HEK293 (cell line): ENCODE measurements around the gene SLC25A45.

Source experiments
- CTCF ChIA-PET: fragments of 350-600 bp; formaldehyde crosslinking; extraction: SDS; loops from one replicate; lab custom pipeline; 2021; ENCODE audit warnings: antibody characterized with exemption; lab: Yijun Ruan, JAX
- POLR2A ChIA-PET: fragments of 300-600 bp; formaldehyde crosslinking; extraction: SDS; loops from one replicate; lab custom pipeline; 2020; ENCODE audit warnings: antibody characterized with exemption, inconsistent platforms; lab: Yijun Ruan, JAX
- H3K27ac ChIP-seq: fragments of 200-500 bp; sonication (Bioruptor generic); 2 replicates; pipeline ENCODE4 v1.5.1; 2014; ENCODE audit warnings: low read depth, low read length, control low read depth, inconsistent platforms; ENCODE audit errors: extremely low read depth
- H3K36me3 ChIP-seq, 2 experiments: fragments of 200-500 bp in 1 of 2; sonication (Bioruptor generic) in 1 of 2; 1 replicate in 1 of 2; 2 replicates in 1 of 2; pipeline ENCODE4 v1.5.1; 2014 to 2017; ENCODE audit warnings: inconsistent platforms in 2 of 2, low read length in 2 of 2; ENCODE audit not compliant: control insufficient read depth in 2 of 2, insufficient read depth in 1 of 2
- H3K4me1 ChIP-seq: fragments of 200-500 bp; sonication (Bioruptor generic); 2 replicates; pipeline ENCODE4 v1.5.1; 2014; ENCODE audit warnings: mild to moderate bottlenecking, low read length, inconsistent platforms; ENCODE audit not compliant: control insufficient read depth, insufficient read depth
- H3K4me3 ChIP-seq: 2 replicates; pipeline ENCODE4 v1.5.1; 2011; ENCODE audit warnings: low read depth, mild to moderate bottlenecking, control low read depth, low read length, moderate library complexity
- H3K9me3 ChIP-seq: fragments of 200-500 bp; sonication (Bioruptor generic); 2 replicates; pipeline ENCODE4 v1.5.1; 2014; ENCODE audit warnings: low read depth, low read length, inconsistent platforms; ENCODE audit not compliant: control insufficient read depth, insufficient read depth
- HIC1 ChIP-seq: fragments of 450-650 bp; formaldehyde crosslinking; IDR thresholded peaks from 2 replicates; pipeline ENCODE4 v1.5.1; 2016; ENCODE audit warnings: missing biosample characterization, missing genetic modification characterization
- KLF1 ChIP-seq: fragments of 450-650 bp; formaldehyde crosslinking; IDR thresholded peaks from 2 replicates; pipeline ENCODE4 v1.5.1; 2016; ENCODE audit warnings: missing biosample characterization, missing genetic modification characterization
- KLF9 ChIP-seq: fragments of 450-650 bp; formaldehyde crosslinking; IDR thresholded peaks from 2 replicates; pipeline ENCODE4 v1.5.1; 2016; ENCODE audit warnings: missing biosample characterization, missing genetic modification characterization, low read depth
- PRDM1 ChIP-seq: fragments of 450-650 bp; formaldehyde crosslinking; IDR thresholded peaks from 2 replicates; pipeline ENCODE4; 2016; ENCODE audit warnings: missing biosample characterization, missing genetic modification characterization
- SALL2 ChIP-seq: fragments of 450-650 bp; formaldehyde crosslinking; IDR thresholded peaks from 2 replicates; pipeline ENCODE4 v1.5.0; 2017; ENCODE audit warnings: missing biosample characterization, mild to moderate bottlenecking, missing genetic modification characterization, borderline replicate concordance
- SP7 ChIP-seq: fragments of 450-650 bp; formaldehyde crosslinking; IDR thresholded peaks from 2 replicates; pipeline ENCODE4 v1.5.1; 2016; ENCODE audit warnings: missing biosample characterization, missing genetic modification characterization
- ZBTB48 ChIP-seq: fragments of 450-650 bp; formaldehyde crosslinking; IDR thresholded peaks from 2 replicates; pipeline ENCODE4 v1.5.1; 2016; ENCODE audit warnings: missing biosample characterization, missing genetic modification characterization
- ZBTB7A ChIP-seq: fragments of 450-650 bp; formaldehyde crosslinking; IDR thresholded peaks from 2 replicates; pipeline ENCODE4 v1.5.1; 2016; ENCODE audit warnings: low read depth, missing biosample characterization, missing genetic modification characterization
- ZEB2 ChIP-seq: fragments of 450-650 bp; formaldehyde crosslinking; IDR thresholded peaks from 2 replicates; pipeline ENCODE4 v1.5.1; 2016; ENCODE audit warnings: missing biosample characterization, missing genetic modification characterization
- ZFHX2 ChIP-seq: fragments of 450-650 bp; formaldehyde crosslinking; conservative IDR thresholded peaks from 2 replicates; pipeline ENCODE4 v1.5.1; 2016; ENCODE audit warnings: missing biosample characterization, missing genetic modification characterization
- ZFP37 ChIP-seq: fragments of 450-650 bp; formaldehyde crosslinking; IDR thresholded peaks from 2 replicates; pipeline ENCODE4 v1.5.1; 2016; ENCODE audit warnings: missing biosample characterization, missing genetic modification characterization
- ZFP41 ChIP-seq: fragments of 450-650 bp; formaldehyde crosslinking; IDR thresholded peaks from 2 replicates; pipeline ENCODE4 v1.5.1; 2016; ENCODE audit warnings: missing biosample characterization, missing genetic modification characterization, borderline replicate concordance
- ZFP69B ChIP-seq: fragments of 450-650 bp; formaldehyde crosslinking; IDR thresholded peaks from 2 replicates; pipeline ENCODE4 v1.5.1; 2016; ENCODE audit warnings: missing biosample characterization, missing genetic modification characterization
- ZNF184 ChIP-seq: fragments of 450-650 bp; IDR thresholded peaks from 2 replicates; pipeline ENCODE4 v1.5.1; 2018; ENCODE audit warnings: missing biosample characterization, mild to moderate bottlenecking, missing genetic modification characterization
- ZNF202 ChIP-seq: fragments of 450-650 bp; formaldehyde crosslinking; IDR thresholded peaks from 2 replicates; pipeline ENCODE4 v1.5.1; 2016; ENCODE audit warnings: missing biosample characterization, missing genetic modification characterization, borderline replicate concordance
- ZNF239 ChIP-seq: fragments of 450-650 bp; formaldehyde crosslinking; IDR thresholded peaks from 2 replicates; pipeline ENCODE4 v1.5.1; 2016; ENCODE audit warnings: missing biosample characterization, missing genetic modification characterization
- ZNF292 ChIP-seq: fragments of 450-650 bp; formaldehyde crosslinking; IDR thresholded peaks from 2 replicates; pipeline ENCODE4 v1.5.1; 2016; ENCODE audit warnings: low read depth, missing biosample characterization, missing genetic modification characterization, borderline replicate concordance
- ZNF311 ChIP-seq: fragments of 450-650 bp; formaldehyde crosslinking; IDR thresholded peaks from 2 replicates; pipeline ENCODE4 v1.5.1; 2017; ENCODE audit warnings: missing biosample characterization, missing genetic modification characterization, borderline replicate concordance
- ZNF423 ChIP-seq: fragments of 450-650 bp; formaldehyde crosslinking; IDR thresholded peaks from 2 replicates; pipeline ENCODE4 v1.5.1; 2016; ENCODE audit warnings: missing biosample characterization, missing genetic modification characterization
- ZNF426 ChIP-seq: fragments of 450-650 bp; formaldehyde crosslinking; IDR thresholded peaks from 2 replicates; pipeline ENCODE4 v1.5.1; 2017; ENCODE audit warnings: missing biosample characterization, missing genetic modification characterization, mild to moderate bottlenecking, inconsistent platforms, moderate library complexity
- ZNF433 ChIP-seq: fragments of 450-650 bp; formaldehyde crosslinking; IDR thresholded peaks from 2 replicates; pipeline ENCODE4 v1.5.1; 2016; ENCODE audit warnings: missing biosample characterization, missing genetic modification characterization, low read depth
- ZNF654 ChIP-seq: fragments of 450-650 bp; formaldehyde crosslinking; IDR thresholded peaks from 2 replicates; pipeline ENCODE4 v1.5.1; 2016; ENCODE audit warnings: low read depth, missing biosample characterization, missing genetic modification characterization
- ZNF670 ChIP-seq: fragments of 450-650 bp; formaldehyde crosslinking; IDR thresholded peaks from 2 replicates; pipeline ENCODE4 v1.5.1; 2016; ENCODE audit warnings: missing biosample characterization, missing genetic modification characterization, low read depth
- ZNF777 ChIP-seq: fragments of 450-650 bp; formaldehyde crosslinking; IDR thresholded peaks from 2 replicates; pipeline ENCODE4 v1.5.1; 2017; ENCODE audit warnings: missing biosample characterization, missing genetic modification characterization, borderline replicate concordance
- ZNF830 ChIP-seq: fragments of 450-650 bp; IDR thresholded peaks from 2 replicates; pipeline ENCODE4 v1.5.0; 2018; ENCODE audit warnings: missing biosample characterization, missing genetic modification characterization, low read depth, mild to moderate bottlenecking, moderate library complexity
- ZNF837 ChIP-seq: fragments of 450-650 bp; formaldehyde crosslinking; IDR thresholded peaks from 2 replicates; pipeline ENCODE4 v1.5.1; 2016; ENCODE audit warnings: missing biosample characterization, missing genetic modification characterization
- TF ChIP-seq, protein P1 (sequence below): fragments of 450-650 bp; formaldehyde crosslinking; IDR thresholded peaks from 2 replicates; pipeline ENCODE4 v1.5.1; 2016; ENCODE audit warnings: missing biosample characterization, missing genetic modification characterization

Gene SLC25A45

DNA sequence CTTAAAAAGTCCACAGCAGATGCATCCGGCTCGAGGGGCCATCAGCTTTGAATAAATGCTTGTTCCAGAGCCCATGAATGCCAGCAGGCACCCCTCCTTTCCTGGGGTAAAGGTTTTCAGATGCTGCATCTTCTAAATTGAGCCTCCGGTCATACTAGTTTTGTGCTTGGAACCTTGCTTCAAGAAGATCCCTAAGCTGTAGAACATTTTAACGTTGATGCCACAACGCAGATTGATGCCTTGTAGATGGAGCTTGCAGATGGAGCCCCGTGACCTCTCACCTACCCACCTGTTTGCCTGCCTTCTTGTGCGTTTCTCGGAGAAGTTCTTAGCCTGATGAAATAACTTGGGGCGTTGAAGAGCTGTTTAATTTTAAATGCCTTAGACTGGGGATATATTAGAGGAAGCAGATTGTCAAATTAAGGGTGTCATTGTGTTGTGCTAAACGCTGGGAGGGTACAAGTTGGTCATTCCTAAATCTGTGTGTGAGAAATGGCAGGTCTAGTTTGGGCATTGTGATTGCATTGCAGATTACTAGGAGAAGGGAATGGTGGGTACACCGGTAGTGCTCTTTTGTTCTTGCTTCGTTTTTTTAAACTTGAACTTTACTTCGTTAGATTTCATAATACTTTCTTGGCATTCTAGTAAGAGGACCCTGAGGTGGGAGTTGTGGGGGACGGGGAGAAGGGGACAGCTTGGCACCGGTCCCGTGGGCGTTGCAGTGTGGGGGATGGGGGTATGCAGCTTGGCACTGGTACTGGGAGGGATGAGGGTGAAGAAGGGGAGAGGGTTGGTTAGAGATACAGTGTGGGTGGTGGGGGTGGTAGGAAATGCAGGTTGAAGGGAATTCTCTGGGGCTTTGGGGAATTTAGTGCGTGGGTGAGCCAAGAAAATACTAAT lies 42.0 kb upstream of the SLC25A45 start (continued):
- TF ChIP-seq PRDM1 (no peak), ZNF426 (tag by site-specific recombination) (peak; percentile 13; the same call in 1 of the 2 replicates), ZFP37 (peak; percentile 68; the same call in 1 of the 2 replicates), ZNF670 (tag by site-specific recombination) (no peak), ZNF830 (tag by site-specific recombination) (no peak), ZFHX2 (tag by site-specific recombination) (peak; percentile 99), ZEB2 (tag by site-specific recombination) (no peak), ZFP41 (tag by site-specific recombination) (no peak), HIC1 (tag by site-specific recombination) (peak; percentile 54)
- TF ChIP-seq, protein P1, sequence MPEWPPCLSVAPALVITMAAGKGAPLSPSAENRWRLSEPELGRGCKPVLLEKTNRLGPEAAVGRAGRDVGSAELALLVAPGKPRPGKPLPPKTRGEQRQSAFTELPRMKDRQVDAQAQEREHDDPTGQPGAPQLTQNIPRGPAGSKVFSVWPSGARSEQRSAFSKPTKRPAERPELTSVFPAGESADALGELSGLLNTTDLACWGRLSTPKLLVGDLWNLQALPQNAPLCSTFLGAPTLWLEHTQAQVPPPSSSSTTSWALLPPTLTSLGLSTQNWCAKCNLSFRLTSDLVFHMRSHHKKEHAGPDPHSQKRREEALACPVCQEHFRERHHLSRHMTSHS (tag by site-specific recombination), result no peak

DNA sequence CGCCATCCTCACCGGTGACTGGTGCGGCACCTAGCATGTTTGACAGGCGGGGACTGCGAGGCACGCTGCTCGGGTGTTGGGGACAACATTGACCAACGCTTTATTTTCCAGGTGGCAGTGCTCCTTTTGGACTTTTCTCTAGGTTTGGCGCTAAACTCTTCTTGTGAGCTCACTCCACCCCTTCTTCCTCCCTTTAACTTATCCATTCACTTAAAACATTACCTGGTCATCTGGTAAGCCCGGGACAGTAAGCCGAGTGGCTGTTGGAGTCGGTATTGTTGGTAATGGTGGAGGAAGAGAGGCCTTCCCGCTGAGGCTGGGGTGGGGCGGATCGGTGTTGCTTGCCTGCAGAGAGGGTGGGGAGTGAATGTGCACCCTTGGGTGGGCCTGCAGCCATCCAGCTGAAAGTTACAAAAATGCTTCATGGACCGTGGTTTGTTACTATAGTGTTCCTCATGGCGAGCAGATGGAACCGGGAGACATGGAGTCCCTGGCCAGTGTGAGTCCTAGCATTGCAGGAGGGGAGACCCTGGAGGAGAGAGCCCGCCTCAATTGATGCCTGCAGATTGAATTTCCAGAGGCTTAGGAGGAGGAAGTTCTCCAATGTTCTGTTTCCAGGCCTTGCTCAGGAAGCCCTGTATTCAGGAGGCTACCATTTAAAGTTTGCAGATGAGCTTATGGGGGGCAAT lies 41.2 kb upstream of the SLC25A45 start:
- Histone ChIP-seq H3K4me1 (0 out of 2 replicates have a peak, but pooled peaks cover 4% of the 10 kb centered on the region), H3K4me3 (peak overlapping the region; percentile 68), H3K9me3 (no peaks in the 10 kb centered on the region), H3K27ac (peak overlapping the region; percentile 98), H3K36me3 (peaks cover 0 to 58% of the 10 kb centered on the region in 2 experiments; a peak in 1 of 3 replicates)
- TF ChIP-seq ZNF292 (no peak), ZNF423 (tag by site-specific recombination) (peak; percentile 90)
- POLR2A ChIA-PET, result interaction anchor here (1.0 to 16.9 kb wide), 34 partner anchors 9 to 645 kb away, joined by 3 to 1129 read pairs (median 8); partner anchors contain the start of genes CCDC85B, DPF2, FAU and MALAT1
- CTCF ChIA-PET, result interaction anchor here (0.6 to 2.6 kb wide), 7 partner anchors 9 to 107 kb away, joined by 3 to 15 read pairs (median 3); no protein-coding TSS in a partner anchor

- peaks cover 6% of the 10 kb centered on the region; the same call in 1 of the 2 replicates for H3K4me1 ChIP-seq
- no peak for TF ChIP-seq ZNF837 (tag by site-specific recombination)
- no peak for TF ChIP-seq ZNF654 (tag by site-specific recombination)
- TF ChIP-seq ZBTB48 (tag by site-specific recombination), result peak; percentile 87
- peak; percentile 45 for TF ChIP-seq SP7 (tag by site-specific recombination)
- TF ChIP-seq ZNF433 (tag by site-specific recombination), result no peak
- TF ChIP-seq KLF1, result no peak
- no peak for TF ChIP-seq ZFP69B (tag by site-specific recombination)
- no peak for TF ChIP-seq ZEB2 (tag by site-specific recombination)
- no peak for TF ChIP-seq ZNF184
- peak; percentile 56; the same call in 1 of the 2 replicates for TF ChIP-seq ZNF239 (tag by site-specific recombination)
- TF ChIP-seq ZNF202 (tag by site-specific recombination), result no peak
- 0 out of 2 replicates have a peak, but pooled peaks have one; percentile 67 for TF ChIP-seq ZNF777 (tag by site-specific recombination)
- peak; percentile 9 for TF ChIP-seq KLF9
- peak; percentile 91 for TF ChIP-seq ZBTB7A (tag by site-specific recombination)
- TF ChIP-seq ZNF311 (tag by site-specific recombination), result 0 out of 2 replicates have a peak, but pooled peaks have one; percentile 34
- no peak; the same call in 1 of the 2 replicates for TF ChIP-seq SALL2 (tag by site-specific recombination)
Measured at GRCh38 chr11:65422633-65423515, 40.4 kb upstream of the SLC25A45 start, which contains the start of gene NEAT1. Gene NEAT1, plus strand, starts transcription at chr11:65422798.

More at GRCh38 chr11:65422633-65423515, 40.4 kb upstream of the SLC25A45 start, which contains the start of gene NEAT1:
- Histone ChIP-seq H3K9me3 (no peaks in the 10 kb centered on the region), H3K36me3 (peaks cover 0 to 51% of the 10 kb centered on the region in 2 experiments; a peak in 1 of 3 replicates), H3K4me3 (peak within 1 kb of the TSS; percentile 70), H3K27ac (peak within 1 kb of the TSS; percentile 98)
- CTCF ChIA-PET, result interaction anchor here (0.7 to 2.6 kb wide), 3 partner anchors 8 to 201 kb away, joined by 3 to 15 read pairs (median 4); no protein-coding TSS in a partner anchor
- POLR2A ChIA-PET, result interaction anchor here (0.6 to 16.9 kb wide), 48 partner anchors 8 to 644 kb away, joined by 3 to 1129 read pairs (median 4); partner anchors contain the start of genes CCDC85B, CDC42EP2, DPF2 and FAM89B
